BLaER1 (cell line): ENCODE measurements around the gene CRACDL.

Experiments used
- H3K27ac ChIP-seq: shearing (Covaris generic); formaldehyde crosslinking; 2 replicates; pipeline ENCODE4 v1.8.1; 2022
- H3K27me3 ChIP-seq: shearing (Covaris generic); formaldehyde crosslinking; 2 replicates; pipeline ENCODE4 v1.8.1; 2022
- H3K36me3 ChIP-seq: shearing (Covaris generic); formaldehyde crosslinking; 2 replicates; pipeline ENCODE4 v1.8.1; 2022
- H3K4me1 ChIP-seq: shearing (Covaris generic); formaldehyde crosslinking; 2 replicates; pipeline ENCODE4 v1.8.1; 2022
- H3K4me2 ChIP-seq: shearing (Covaris generic); formaldehyde crosslinking; 2 replicates; pipeline ENCODE4 v1.8.1; 2022
- H3K4me3 ChIP-seq: shearing (Covaris generic); formaldehyde crosslinking; 2 replicates; pipeline ENCODE4 v1.8.1; 2022
- H3K9ac ChIP-seq: shearing (Covaris generic); formaldehyde crosslinking; 2 replicates; pipeline ENCODE4 v1.8.1; 2022
- H3K9me3 ChIP-seq: shearing (Covaris generic); formaldehyde crosslinking; 2 replicates; pipeline ENCODE4 v1.8.1; 2022
- H4K20me1 ChIP-seq: shearing (Covaris generic); formaldehyde crosslinking; 2 replicates; pipeline ENCODE4 v1.8.1; 2022
- Cebpa-rat ChIP-seq: shearing (Covaris generic); IDR thresholded peaks from 2 replicates; pipeline ENCODE4 v1.8.1; 2022

Gene CRACDL

DNA sequence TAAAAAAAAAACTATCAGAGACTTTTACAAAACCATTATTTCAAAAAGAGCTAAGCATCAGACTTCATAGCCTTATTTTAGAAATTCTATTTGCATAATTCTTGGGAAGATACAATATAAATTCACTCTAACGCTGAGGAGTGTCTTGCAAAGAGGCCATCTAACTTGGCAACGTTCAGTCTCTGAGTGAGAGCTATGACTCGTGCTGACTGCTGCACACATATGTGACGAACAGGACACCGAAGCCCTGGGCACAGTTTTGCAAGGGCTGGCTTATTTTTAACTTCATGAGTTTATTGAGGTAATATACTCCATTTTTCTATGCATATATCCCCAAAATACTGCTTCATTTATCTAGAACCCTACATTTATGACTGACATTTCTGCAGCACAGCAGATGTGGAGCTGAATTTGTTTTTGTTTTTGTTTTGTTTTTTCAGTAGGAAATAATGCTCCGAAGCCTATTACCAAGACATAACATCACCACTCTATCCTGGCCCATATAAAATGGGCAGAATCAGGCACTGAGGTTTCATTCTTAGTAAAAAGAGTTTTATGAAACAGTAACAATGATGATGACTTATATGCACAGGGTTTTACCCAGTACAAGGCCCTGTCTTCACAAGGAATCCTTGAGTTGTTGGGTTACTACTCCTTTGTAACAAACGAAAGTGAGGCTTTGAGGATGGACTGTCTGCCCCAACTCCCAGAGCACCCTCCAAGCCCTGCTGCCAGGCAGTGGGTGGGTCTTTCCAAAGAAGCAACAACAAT is 68.3 kb downstream of the CRACDL start:
- Histone ChIP-seq H3K9ac (no peak overlapping the region), H3K27ac (no peak overlapping the region), H3K9me3 (no peaks in the 10 kb centered on the region; the same call in 1 of the 2 replicates), H3K4me2 (no peak overlapping the region), H3K4me3 (no peak overlapping the region), H4K20me1 (no peaks in the 10 kb centered on the region), H3K27me3 (no peaks in the 10 kb centered on the region), H3K36me3 (no peaks in the 10 kb centered on the region), H3K4me1 (no peaks in the 10 kb centered on the region)
- no peak for TF ChIP-seq Cebpa-rat

DNA sequence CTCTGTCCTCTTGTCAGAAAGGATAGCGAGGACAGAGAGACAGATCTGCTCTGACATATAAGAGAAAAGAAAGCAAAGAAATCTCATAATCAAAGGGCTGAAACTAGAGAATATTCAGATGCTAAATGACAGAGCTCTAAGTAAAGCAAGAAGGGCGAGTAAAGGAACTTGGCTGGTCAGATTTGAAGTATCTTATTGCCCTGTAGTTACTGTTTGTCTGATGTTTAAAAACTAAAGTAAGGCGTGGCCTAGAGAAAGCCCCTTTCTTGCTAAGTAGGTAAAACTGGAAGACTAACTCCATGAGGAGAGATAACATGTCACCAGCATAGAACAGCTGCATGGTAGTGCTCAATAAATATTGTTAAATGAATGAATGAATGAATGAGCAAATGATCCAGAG is 70.0 kb downstream of the CRACDL start:
- peaks cover 13% of the 10 kb centered on the region for H3K9me3 ChIP-seq
- H3K36me3 ChIP-seq: no peaks in the 10 kb centered on the region
- no peak for TF ChIP-seq Cebpa-rat
- no peaks in the 10 kb centered on the region for H3K4me1 ChIP-seq
- H3K9ac ChIP-seq: no peak overlapping the region
- H4K20me1 ChIP-seq: no peaks in the 10 kb centered on the region
- H3K27ac ChIP-seq: no peak overlapping the region
- no peaks in the 10 kb centered on the region for H3K27me3 ChIP-seq
- H3K4me2 ChIP-seq: no peak overlapping the region
- H3K4me3 ChIP-seq: no peak overlapping the region

DNA sequence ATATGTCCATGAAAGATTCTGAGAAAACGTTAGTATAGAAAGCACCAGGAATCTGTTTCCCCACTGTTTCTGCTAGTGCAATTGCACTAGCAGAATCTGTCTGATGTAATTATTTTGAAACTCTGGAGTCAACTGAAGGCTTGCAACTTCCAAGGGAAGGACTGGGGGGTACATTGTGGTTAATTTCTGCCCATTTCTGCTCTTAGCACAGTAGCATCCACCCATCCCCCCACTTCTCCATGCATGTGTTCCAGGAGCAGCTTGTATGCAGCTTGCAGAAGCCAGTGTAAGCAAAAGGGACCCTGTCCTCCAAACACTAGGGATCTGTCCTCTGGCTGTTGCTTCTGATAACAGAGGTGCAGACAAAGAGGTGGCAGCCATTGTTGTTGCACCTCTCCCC is 74.4 kb downstream of the CRACDL start:
- no peak overlapping the region for H3K27ac ChIP-seq
- H4K20me1 ChIP-seq: no peaks in the 10 kb centered on the region
- no peak overlapping the region for H3K4me3 ChIP-seq
- H3K9ac ChIP-seq: no peak overlapping the region
- no peak overlapping the region for H3K4me2 ChIP-seq
- peaks cover 33% of the 10 kb centered on the region for H3K9me3 ChIP-seq
- no peaks in the 10 kb centered on the region for H3K4me1 ChIP-seq
- no peaks in the 10 kb centered on the region for H3K27me3 ChIP-seq
- no peaks in the 10 kb centered on the region for H3K36me3 ChIP-seq
- no peak for TF ChIP-seq Cebpa-rat

DNA sequence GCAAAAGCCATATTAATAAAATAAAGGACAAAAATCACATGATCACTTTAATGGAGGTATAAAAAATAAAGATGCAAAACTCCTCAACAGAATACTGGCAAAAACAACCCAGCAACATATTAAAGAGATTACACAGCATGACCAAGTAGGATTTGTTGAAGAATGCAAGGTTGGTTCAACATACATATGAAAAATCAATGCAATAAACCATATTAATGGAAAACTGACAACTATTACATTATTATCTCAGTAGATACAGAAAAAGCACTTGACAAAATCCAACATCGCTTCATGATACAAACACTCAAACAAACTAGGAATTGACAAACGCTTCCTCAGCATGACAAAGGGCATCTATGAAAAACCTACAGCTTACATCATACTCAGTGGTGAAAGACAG is 76.7 kb downstream of the CRACDL start:
- H3K9me3 ChIP-seq: peaks cover 39% of the 10 kb centered on the region

DNA sequence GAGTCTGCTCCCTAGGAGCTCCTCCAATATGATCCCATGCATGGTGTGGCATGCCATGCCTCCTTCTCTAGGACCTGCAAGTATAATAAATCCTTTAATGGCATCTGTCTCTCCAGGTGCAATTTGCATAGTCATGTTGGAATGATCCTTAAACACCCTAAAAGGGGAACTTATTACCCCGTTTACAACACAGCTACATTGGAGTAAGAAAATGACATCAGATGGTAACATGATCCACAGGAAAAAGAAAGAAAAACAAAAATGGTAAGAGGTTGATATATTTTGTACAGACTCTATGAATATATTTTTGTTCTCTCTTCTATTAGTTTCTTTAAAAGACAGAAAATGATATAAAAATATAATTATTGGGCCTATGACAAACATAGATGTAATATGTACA is 79.0 kb downstream of the CRACDL start:
- peaks cover 34% of the 10 kb centered on the region for H3K9me3 ChIP-seq
- H3K4me1 ChIP-seq: no peaks in the 10 kb centered on the region
- H4K20me1 ChIP-seq: no peaks in the 10 kb centered on the region
- H3K27ac ChIP-seq: no peak overlapping the region
- TF ChIP-seq Cebpa-rat: no peak
- no peak overlapping the region for H3K9ac ChIP-seq
- H3K4me2 ChIP-seq: no peak overlapping the region
- no peaks in the 10 kb centered on the region for H3K36me3 ChIP-seq
- H3K4me3 ChIP-seq: no peak overlapping the region
- no peaks in the 10 kb centered on the region for H3K27me3 ChIP-seq

More for the DNA sequence above, 76.7 kb downstream of the CRACDL start:
- H4K20me1 ChIP-seq: no peaks in the 10 kb centered on the region
- no peak overlapping the region for H3K4me2 ChIP-seq
- no peak for TF ChIP-seq Cebpa-rat
- H3K27me3 ChIP-seq: no peaks in the 10 kb centered on the region
- H3K4me3 ChIP-seq: no peak overlapping the region
- no peaks in the 10 kb centered on the region for H3K4me1 ChIP-seq
- no peak overlapping the region for H3K9ac ChIP-seq
- no peaks in the 10 kb centered on the region for H3K36me3 ChIP-seq
- no peak overlapping the region for H3K27ac ChIP-seq

DNA sequence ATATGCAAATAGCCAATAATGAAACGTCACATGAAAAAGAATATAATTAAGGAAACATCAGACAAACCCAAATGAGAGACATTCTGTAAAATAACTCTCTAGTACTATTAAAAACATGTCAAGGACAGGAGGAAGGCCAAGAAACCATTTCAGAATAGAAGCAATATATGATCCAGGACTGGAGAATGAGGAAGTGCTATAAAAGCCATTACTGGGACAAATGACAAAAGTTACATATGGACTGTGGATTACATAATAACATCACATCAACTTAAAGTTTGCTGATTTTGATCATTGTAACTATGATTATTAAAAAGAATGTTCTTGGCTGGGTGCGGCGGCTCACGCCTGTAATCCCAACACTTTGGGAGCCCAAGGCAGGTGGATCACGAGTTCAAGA is 81.3 kb downstream of the CRACDL start:
- no peaks in the 10 kb centered on the region for H3K27me3 ChIP-seq

DNA sequence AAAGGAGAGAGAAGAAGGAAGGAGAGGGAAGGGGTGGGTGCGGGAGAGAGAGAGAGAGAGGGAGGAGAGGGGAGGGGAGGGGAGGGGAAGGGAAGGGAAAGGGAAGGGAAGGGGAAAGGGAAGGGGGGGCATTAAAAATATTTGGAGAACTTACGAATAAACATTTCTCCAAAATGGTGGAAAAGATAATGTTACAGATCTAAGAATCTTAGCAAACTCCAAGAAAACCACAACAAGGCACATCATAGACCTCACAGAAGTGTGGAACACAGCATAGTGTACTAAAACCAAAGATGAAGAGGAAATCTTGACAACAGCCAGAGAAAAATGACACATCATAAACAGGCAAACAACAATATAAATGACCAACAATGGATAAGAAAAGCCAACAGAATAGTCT is 83.1 kb downstream of the CRACDL start:
- Histone ChIP-seq H3K36me3 (no peaks in the 10 kb centered on the region), H3K27ac (no peak overlapping the region), H3K27me3 (no peaks in the 10 kb centered on the region), H3K4me1 (no peaks in the 10 kb centered on the region), H4K20me1 (no peaks in the 10 kb centered on the region), H3K4me2 (no peak overlapping the region), H3K9ac (no peak overlapping the region), H3K9me3 (peaks cover 9% of the 10 kb centered on the region), H3K4me3 (no peak overlapping the region)
- no peak for TF ChIP-seq Cebpa-rat

More for the DNA sequence above, 81.3 kb downstream of the CRACDL start:
- Histone ChIP-seq H3K4me2 (no peak overlapping the region), H3K27ac (no peak overlapping the region), H3K36me3 (no peaks in the 10 kb centered on the region), H4K20me1 (no peaks in the 10 kb centered on the region), H3K9ac (no peak overlapping the region), H3K9me3 (peaks cover 25% of the 10 kb centered on the region), H3K4me1 (no peaks in the 10 kb centered on the region), H3K4me3 (no peak overlapping the region)
- TF ChIP-seq Cebpa-rat: no peak

DNA sequence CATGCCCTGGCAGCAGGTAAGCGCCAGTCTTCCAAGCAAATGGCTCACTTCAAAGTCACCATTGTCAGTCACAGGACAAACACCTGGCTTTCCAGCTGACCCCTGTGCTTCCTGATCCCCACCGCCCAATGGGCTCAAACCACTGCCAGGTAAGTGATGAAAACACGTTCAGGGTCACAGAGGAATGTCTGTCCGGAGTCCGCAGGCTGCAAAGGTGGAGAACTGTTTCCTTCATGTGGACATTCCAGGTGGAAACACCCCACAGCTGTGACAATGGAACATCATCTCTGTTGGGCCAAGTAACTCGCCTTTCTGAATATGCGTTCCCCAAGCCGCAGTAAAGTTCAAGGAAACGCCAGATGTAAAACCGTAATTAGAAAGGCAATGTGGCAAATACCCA is 86.0 kb downstream of the CRACDL start:
- Histone ChIP-seq H3K4me1 (no peaks in the 10 kb centered on the region), H3K4me2 (no peak overlapping the region), H3K4me3 (no peak overlapping the region), H3K36me3 (no peaks in the 10 kb centered on the region), H3K9me3 (no peaks in the 10 kb centered on the region), H3K27me3 (no peaks in the 10 kb centered on the region), H3K27ac (no peak overlapping the region), H3K9ac (no peak overlapping the region), H4K20me1 (no peaks in the 10 kb centered on the region)
- no peak for TF ChIP-seq Cebpa-rat

DNA sequence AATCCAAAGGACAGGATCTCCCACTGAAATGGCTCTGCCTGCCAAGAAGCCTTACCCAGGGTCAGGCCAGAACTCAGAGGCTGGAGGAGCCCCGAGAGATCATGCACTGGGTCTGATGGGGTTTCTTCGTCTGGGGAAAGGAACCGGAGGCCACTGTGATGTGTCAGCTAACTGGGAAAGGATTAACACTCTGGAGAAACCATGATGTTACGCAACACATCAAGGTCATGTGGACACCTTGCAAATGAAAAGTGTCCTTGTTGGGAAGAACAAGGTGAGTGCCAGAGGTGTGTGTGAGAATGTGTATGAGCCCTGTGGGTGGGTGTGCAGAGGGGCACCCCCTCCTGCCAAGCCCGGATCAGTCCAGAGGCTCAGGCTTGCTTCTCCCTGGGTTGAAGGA is 86.9 kb downstream of the CRACDL start:
- TF ChIP-seq Cebpa-rat: peak; percentile 85
- Histone ChIP-seq H3K9ac (no peak overlapping the region), H3K27me3 (no peaks in the 10 kb centered on the region), H3K4me3 (no peak overlapping the region), H3K27ac (no peak overlapping the region), H3K4me2 (no peak overlapping the region), H3K36me3 (no peaks in the 10 kb centered on the region), H3K4me1 (no peaks in the 10 kb centered on the region), H4K20me1 (no peaks in the 10 kb centered on the region), H3K9me3 (no peaks in the 10 kb centered on the region)

DNA sequence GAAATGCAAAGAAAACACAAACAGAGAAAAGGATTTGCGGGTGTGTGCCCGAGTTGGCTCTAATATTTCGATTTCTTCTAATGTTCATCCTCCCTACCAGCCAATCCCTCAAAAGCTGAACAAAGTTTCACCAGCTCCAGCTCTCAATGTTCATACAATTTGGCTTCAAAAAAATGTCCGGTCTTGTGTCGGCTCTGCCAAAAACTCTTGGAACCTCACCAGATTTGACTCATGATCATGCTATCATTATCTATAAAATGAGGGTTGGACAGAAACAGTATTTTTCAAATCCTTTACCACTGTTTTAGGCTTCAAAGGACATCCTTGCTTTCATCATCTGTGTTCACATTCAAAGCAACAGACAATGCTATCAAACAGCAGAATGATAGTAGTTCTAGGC is 88.2 kb downstream of the CRACDL start:
- Histone ChIP-seq H3K9ac (no peak overlapping the region), H3K4me2 (no peak overlapping the region), H3K4me1 (no peaks in the 10 kb centered on the region), H3K9me3 (no peaks in the 10 kb centered on the region), H3K27me3 (no peaks in the 10 kb centered on the region), H3K4me3 (no peak overlapping the region), H3K36me3 (no peaks in the 10 kb centered on the region), H3K27ac (no peak overlapping the region), H4K20me1 (no peaks in the 10 kb centered on the region)
- no peak for TF ChIP-seq Cebpa-rat

DNA sequence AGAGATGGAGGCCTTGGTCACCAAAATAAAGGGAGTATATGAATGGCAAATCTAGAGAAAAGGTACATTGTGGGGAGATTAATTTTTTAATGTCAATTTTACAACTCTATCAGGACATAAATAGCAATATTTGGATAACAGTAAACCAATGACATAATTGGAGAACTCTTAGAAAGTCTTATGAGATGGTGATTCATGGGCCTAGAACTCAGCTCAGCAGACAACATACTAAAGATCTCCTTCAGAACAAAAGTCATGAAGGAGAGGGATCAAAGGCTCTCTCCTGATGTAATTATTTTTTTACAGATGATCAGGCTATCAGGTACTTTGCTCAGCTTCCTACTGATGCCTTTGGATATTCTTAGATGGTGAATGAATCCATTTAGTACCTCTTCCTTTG is 90.0 kb downstream of the CRACDL start:
- no peaks in the 10 kb centered on the region for H3K4me1 ChIP-seq
- no peak for TF ChIP-seq Cebpa-rat

More for the DNA sequence above, 90.0 kb downstream of the CRACDL start:
- no peak overlapping the region for H3K4me3 ChIP-seq
- H3K9ac ChIP-seq: no peak overlapping the region
- H3K9me3 ChIP-seq: no peaks in the 10 kb centered on the region
- no peaks in the 10 kb centered on the region for H3K27me3 ChIP-seq
- no peak overlapping the region for H3K4me2 ChIP-seq
- no peaks in the 10 kb centered on the region for H4K20me1 ChIP-seq
- no peak overlapping the region for H3K27ac ChIP-seq
- H3K36me3 ChIP-seq: no peaks in the 10 kb centered on the region
